Measurements from ENCODE around the gene ZNF770. TPM values are rescaled to one million over a fixed set of nuclear protein-coding genes. Genes with fewer than 3 reads are reported as not detected.
A peak's percentile ranks its signal among the peaks of the same experiment; 100 is the strongest.
"Not testable (repeated sequence)": the region's sequence is repeated elsewhere in the genome, so short reads cannot be mapped to it uniquely, and the experiment has no call there.

The ZNF770 gene
- total RNA-seq, 1 donor = 34.7 TPM

GRCh38 chr15:34942363-34942762 lies 45.7 kb downstream of the ZNF770 start:
- DNase-seq (ENCODE audit: insufficient read length, low spot score, missing footprints) = peak; percentile 66

GRCh38 chr15:34941831-34942230 lies 46.3 kb downstream of the ZNF770 start:
- no peak for TF ChIP-seq CTCF (IDR thresholded peaks at IDR 0.05; ENCODE audit: extremely low read depth, low read depth, low read length)
- H3K9me3 ChIP-seq (ENCODE audit: low read depth, low read length) = no peaks in the 10 kb centered on the region
- DNase-seq (ENCODE audit: insufficient read length, low spot score, missing footprints) = no peak
- peaks cover 27% of the 10 kb centered on the region for H3K36me3 ChIP-seq (ENCODE audit: insufficient read depth, low read length)
- H4K20me1 ChIP-seq (ENCODE audit: insufficient read depth, low read length) = peaks cover 6% of the 10 kb centered on the region
- H2AFZ ChIP-seq (ENCODE audit: low read length) = no peak overlapping the region
- no peaks in the 10 kb centered on the region for H3K79me2 ChIP-seq (ENCODE audit: insufficient read depth, low read length)
- H3K4me1 ChIP-seq (ENCODE audit: insufficient read depth, low read length) = peaks cover 7% of the 10 kb centered on the region
- H3K4me3 ChIP-seq (ENCODE audit: insufficient read depth, low read length) = no peak overlapping the region
- no peak overlapping the region for H3K27ac ChIP-seq (ENCODE audit: low read depth, low read length)
- no peak overlapping the region for H3K4me2 ChIP-seq (ENCODE audit: insufficient read depth, low read length)
- H3K27me3 ChIP-seq (ENCODE audit: insufficient read depth, low read length) = no peaks in the 10 kb centered on the region

More at GRCh38 chr15:34942363-34942762, 45.7 kb downstream of the ZNF770 start:
- H3K4me3 ChIP-seq (ENCODE audit: insufficient read depth, low read length) = no peak overlapping the region
- H3K4me1 ChIP-seq (ENCODE audit: insufficient read depth, low read length) = peaks cover 7% of the 10 kb centered on the region
- H3K36me3 ChIP-seq (ENCODE audit: insufficient read depth, low read length) = peaks cover 25% of the 10 kb centered on the region
- no peak overlapping the region for H2AFZ ChIP-seq (ENCODE audit: low read length)
- no peaks in the 10 kb centered on the region for H3K79me2 ChIP-seq (ENCODE audit: insufficient read depth, low read length)
- no peak overlapping the region for H3K4me2 ChIP-seq (ENCODE audit: insufficient read depth, low read length)
- peaks cover 6% of the 10 kb centered on the region for H4K20me1 ChIP-seq (ENCODE audit: insufficient read depth, low read length)
- no peaks in the 10 kb centered on the region for H3K27me3 ChIP-seq (ENCODE audit: insufficient read depth, low read length)
- TF ChIP-seq CTCF (IDR thresholded peaks at IDR 0.05; ENCODE audit: extremely low read depth, low read depth, low read length) = no peak
- H3K9me3 ChIP-seq (ENCODE audit: low read depth, low read length) = no peaks in the 10 kb centered on the region
- no peak overlapping the region for H3K27ac ChIP-seq (ENCODE audit: low read depth, low read length)

GRCh38 chr15:34941185-34941698 lies 46.8 kb downstream of the ZNF770 start:
- no peaks in the 10 kb centered on the region for H3K9me3 ChIP-seq (ENCODE audit: low read depth, low read length)
- H3K27me3 ChIP-seq (ENCODE audit: insufficient read depth, low read length) = no peaks in the 10 kb centered on the region
- H4K20me1 ChIP-seq (ENCODE audit: insufficient read depth, low read length) = peaks cover 6% of the 10 kb centered on the region
- no peak for TF ChIP-seq CTCF (IDR thresholded peaks at IDR 0.05; ENCODE audit: extremely low read depth, low read depth, low read length)
- no peak for DNase-seq (ENCODE audit: insufficient read length, low spot score, missing footprints)
- H3K4me1 ChIP-seq (ENCODE audit: insufficient read depth, low read length) = peaks cover 7% of the 10 kb centered on the region
- H2AFZ ChIP-seq (ENCODE audit: low read length) = no peak overlapping the region
- no peaks in the 10 kb centered on the region for H3K79me2 ChIP-seq (ENCODE audit: insufficient read depth, low read length)
- H3K4me3 ChIP-seq (ENCODE audit: insufficient read depth, low read length) = no peak overlapping the region
- peaks cover 27% of the 10 kb centered on the region for H3K36me3 ChIP-seq (ENCODE audit: insufficient read depth, low read length)
- H3K27ac ChIP-seq (ENCODE audit: low read depth, low read length) = no peak overlapping the region
- H3K4me2 ChIP-seq (ENCODE audit: insufficient read depth, low read length) = no peak overlapping the region

- peaks cover 45% of the 10 kb centered on the region for H3K36me3 ChIP-seq (ENCODE audit: insufficient read depth, low read length)
- H3K27me3 ChIP-seq (ENCODE audit: insufficient read depth, low read length) = no peaks in the 10 kb centered on the region
- TF ChIP-seq CTCF (IDR thresholded peaks at IDR 0.05; ENCODE audit: extremely low read depth, low read depth, low read length) = no peak
- no peaks in the 10 kb centered on the region for H4K20me1 ChIP-seq (ENCODE audit: insufficient read depth, low read length)
- no peak overlapping the region for H3K4me3 ChIP-seq (ENCODE audit: insufficient read depth, low read length)
- no peak overlapping the region for H3K4me2 ChIP-seq (ENCODE audit: insufficient read depth, low read length)
- H3K9me3 ChIP-seq (ENCODE audit: low read depth, low read length) = no peaks in the 10 kb centered on the region
- DNase-seq (ENCODE audit: insufficient read length, low spot score, missing footprints) = no peak
- H3K27ac ChIP-seq (ENCODE audit: low read depth, low read length) = no peak overlapping the region
- H3K79me2 ChIP-seq (ENCODE audit: insufficient read depth, low read length) = no peaks in the 10 kb centered on the region
- no peak overlapping the region for H2AFZ ChIP-seq (ENCODE audit: low read length)
- no peaks in the 10 kb centered on the region for H3K4me1 ChIP-seq (ENCODE audit: insufficient read depth, low read length)
Measured at GRCh38 chr15:34933432-34933975, 54.6 kb downstream of the ZNF770 start.

- H3K79me2 ChIP-seq (ENCODE audit: insufficient read depth, low read length); H4K20me1 ChIP-seq (ENCODE audit: insufficient read depth, low read length); H3K27me3 ChIP-seq (ENCODE audit: insufficient read depth, low read length); H3K27ac ChIP-seq (ENCODE audit: low read depth, low read length); H3K4me2 ChIP-seq (ENCODE audit: insufficient read depth, low read length); H2AFZ ChIP-seq (ENCODE audit: low read length); H3K9me3 ChIP-seq (ENCODE audit: low read depth, low read length); H3K4me1 ChIP-seq (ENCODE audit: insufficient read depth, low read length); DNase-seq (ENCODE audit: insufficient read length, low spot score, missing footprints); H3K4me3 ChIP-seq (ENCODE audit: insufficient read depth, low read length): not testable (repeated sequence)
- H3K36me3 ChIP-seq (ENCODE audit: insufficient read depth, low read length) = peaks cover 45% of the 10 kb centered on the region
Measured at GRCh38 chr15:34928349-34928748, 59.7 kb downstream of the ZNF770 start.

Data from osteoblast (primary cell).